ENCODE measurements around the gene SPIRE1. TPM values are rescaled to one million over a fixed set of nuclear protein-coding genes. Genes with fewer than 3 reads are reported as not detected.
A peak's percentile ranks its signal among the peaks of the same experiment; 100 is the strongest.

The SPIRE1 gene
- total RNA-seq, 1 experiment from 2014 or later, result 16.6 TPM

DNA sequence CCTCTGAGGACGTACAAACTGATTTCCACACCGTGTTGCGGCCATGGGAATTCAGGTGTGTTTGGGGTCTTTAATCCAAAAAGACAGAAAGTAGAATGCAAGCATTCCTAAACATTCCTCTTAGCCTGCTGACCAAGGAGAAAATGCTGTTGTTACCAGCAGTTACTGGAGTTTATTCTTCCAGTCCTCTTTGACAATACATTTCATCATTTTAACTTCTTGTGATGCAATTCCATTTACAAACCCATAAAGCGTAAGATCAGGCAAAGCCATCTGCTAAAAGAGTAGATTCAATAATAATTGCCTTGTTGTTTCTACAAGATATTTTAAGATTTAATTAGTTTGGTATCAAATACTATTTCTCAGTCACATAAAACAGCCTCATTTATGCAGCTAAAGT is 32.7 kb downstream of the SPIRE1 start:
- Histone ChIP-seq H3K9me3 (ENCODE audit: control insufficient read depth, low read depth, low read length) (no peaks in the 10 kb centered on the region), H3K23me2 (ENCODE audit: insufficient read length, low read depth, low read length, poor library complexity, severe bottlenecking) (no peaks in the 10 kb centered on the region), H3K79me1 (ENCODE audit: insufficient read depth, low read depth, low read length, poor library complexity, severe bottlenecking) (no peaks in the 10 kb centered on the region), H3K4me2 (ENCODE audit: insufficient read depth, insufficient read length, low read length) (no peak overlapping the region), H3K27me3 (ENCODE audit: insufficient read depth, low read length) (no peaks in the 10 kb centered on the region), H4K91ac (ENCODE audit: insufficient read length, low read depth, low read length) (no peak overlapping the region), H2BK20ac (ENCODE audit: low read depth, low read length, poor library complexity, severe bottlenecking) (no peak overlapping the region), H2AFZ (ENCODE audit: low read length) (no peak overlapping the region), H3K9ac (ENCODE audit: extremely low read depth, insufficient read length, low read length) (no peak overlapping the region), H4K8ac (replicated peaks; ENCODE audit: insufficient read length, low read depth, low read length) (no peak overlapping the region), H3K79me2 (ENCODE audit: insufficient read depth, low read length) (no peaks in the 10 kb centered on the region), H4K5ac (ENCODE audit: insufficient read length, low read depth, low read length) (no peak overlapping the region), H3K4me1 (ENCODE audit: insufficient read depth, low read length) (no peaks in the 10 kb centered on the region), H3K23ac (ENCODE audit: insufficient read length, low read depth, low read length) (no peak overlapping the region), H3K18ac (ENCODE audit: insufficient read length, low read depth, low read length) (no peak overlapping the region), H2BK12ac (ENCODE audit: insufficient read length, low read depth, low read length) (no peak overlapping the region), H3K56ac (ENCODE audit: insufficient read length, low read depth, low read length) (no peak overlapping the region), H3K4ac (ENCODE audit: low read depth, low read length) (no peak overlapping the region), H4K20me1 (ENCODE audit: control insufficient read depth, insufficient read depth, insufficient read length) (no peaks in the 10 kb centered on the region), H2BK15ac (ENCODE audit: low read depth, low read length) (no peak overlapping the region), H2BK120ac (ENCODE audit: low read depth, low read length, poor library complexity, severe bottlenecking) (no peak overlapping the region), H3K14ac (ENCODE audit: insufficient read depth, low read length) (no peak overlapping the region), H3T11ph (ENCODE audit: low read length) (no peak overlapping the region), H3K27ac (ENCODE audit: insufficient read length, low read depth, low read length) (no peak overlapping the region), H2AK5ac (ENCODE audit: insufficient read length, low read length) (no peak overlapping the region), H2BK5ac (ENCODE audit: insufficient read length, low read length) (no peak overlapping the region)
- no peak overlapping the region for H3K4me3 Mint-ChIP-seq
- no peak for DNase-seq
- peaks cover 0 to 3% of the 10 kb centered on the region in 2 experiments; a peak in 2 of 4 replicates for H3K4me1 Mint-ChIP-seq
- 0 out of 7 replicates have a peak overlapping the region, but pooled peaks of 1 of the 3 experiments have one; percentile 1 for H3K27ac Mint-ChIP-seq
- H3K9me3 Mint-ChIP-seq, result peaks cover 0 to 3% of the 10 kb centered on the region in 2 experiments; a peak in 3 of 5 replicates
- TF ChIP-seq, protein P1, sequence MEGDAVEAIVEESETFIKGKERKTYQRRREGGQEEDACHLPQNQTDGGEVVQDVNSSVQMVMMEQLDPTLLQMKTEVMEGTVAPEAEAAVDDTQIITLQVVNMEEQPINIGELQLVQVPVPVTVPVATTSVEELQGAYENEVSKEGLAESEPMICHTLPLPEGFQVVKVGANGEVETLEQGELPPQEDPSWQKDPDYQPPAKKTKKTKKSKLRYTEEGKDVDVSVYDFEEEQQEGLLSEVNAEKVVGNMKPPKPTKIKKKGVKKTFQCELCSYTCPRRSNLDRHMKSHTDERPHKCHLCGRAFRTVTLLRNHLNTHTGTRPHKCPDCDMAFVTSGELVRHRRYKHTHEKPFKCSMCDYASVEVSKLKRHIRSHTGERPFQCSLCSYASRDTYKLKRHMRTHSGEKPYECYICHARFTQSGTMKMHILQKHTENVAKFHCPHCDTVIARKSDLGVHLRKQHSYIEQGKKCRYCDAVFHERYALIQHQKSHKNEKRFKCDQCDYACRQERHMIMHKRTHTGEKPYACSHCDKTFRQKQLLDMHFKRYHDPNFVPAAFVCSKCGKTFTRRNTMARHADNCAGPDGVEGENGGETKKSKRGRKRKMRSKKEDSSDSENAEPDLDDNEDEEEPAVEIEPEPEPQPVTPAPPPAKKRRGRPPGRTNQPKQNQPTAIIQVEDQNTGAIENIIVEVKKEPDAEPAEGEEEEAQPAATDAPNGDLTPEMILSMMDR (conservative IDR thresholded peaks at IDR 0.05), result no peak
- H3K36me3 Mint-ChIP-seq (ENCODE audit: insufficient read depth in 1 of 3, low read depth in 3 of 3), result peaks cover 0 to 8% (median 8%) of the 10 kb centered on the region in 3 experiments; a peak in 4 of 7 replicates
- WGBS (ENCODE audit: extremely low coverage, insufficient read length, low lambda C conversion rate), result no CpG with 5 or more reads among the region's 4 CpGs
- no peaks in the 10 kb centered on the region for H3K27me3 Mint-ChIP-seq (ENCODE audit: low read depth)

Measured in H9 (cell line).